ENCODE data around the gene PLET1.

PLET1 gene

GRCh38 chr11:112237451-112237850, 23.2 kb downstream of the PLET1 start:
- no peak for DNase-seq

GRCh38 chr11:112235750-112236390, 24.8 kb downstream of the PLET1 start:
- no peak for DNase-seq

GRCh38 chr11:112231952-112232351, 28.7 kb downstream of the PLET1 start:
- no peak for DNase-seq

GRCh38 chr11:112229746-112230433, 30.8 kb downstream of the PLET1 start:
- DNase-seq = peak; percentile 86

GRCh38 chr11:112229159-112229558, 31.5 kb downstream of the PLET1 start:
- DNase-seq = no peak

GRCh38 chr11:112228706-112229105, 32.0 kb downstream of the PLET1 start:
- DNase-seq = no peak

GRCh38 chr11:112227471-112227870, 33.2 kb downstream of the PLET1 start:
- no peak for DNase-seq

GRCh38 chr11:112226831-112227401, 33.7 kb downstream of the PLET1 start:
- peak; percentile 26 for DNase-seq

- peak; percentile 87 for DNase-seq
These were observed 34.4 kb downstream of the PLET1 start, which contains the start of gene PTS for GRCh38 chr11:112226062-112226830. TSS of gene PTS (plus strand) at chr11:112226428. CDS start at chr11:112226444, 16 bp downstream.

- DNase-seq = no peak
These were observed 35.0 kb downstream of the PLET1 start for GRCh38 chr11:112225753-112226061.

GRCh38 chr11:112223754-112224532, 36.7 kb downstream of the PLET1 start:
- DNase-seq = no peak

- no peak for DNase-seq
These were observed 37.5 kb downstream of the PLET1 start for GRCh38 chr11:112223121-112223520.

- no peak for DNase-seq
These were observed 38.4 kb downstream of the PLET1 start for GRCh38 chr11:112222303-112222702.

GRCh38 chr11:112221274-112221835, 39.3 kb downstream of the PLET1 start:
- no peak for DNase-seq

GRCh38 chr11:112219476-112220232, 41.0 kb downstream of the PLET1 start:
- peak; percentile 69 for DNase-seq

- peak; percentile 48 for DNase-seq
These were observed 44.0 kb downstream of the PLET1 start for GRCh38 chr11:112216561-112217105.

GRCh38 chr11:112215621-112216020, 45.0 kb downstream of the PLET1 start:
- no peak for DNase-seq

GRCh38 chr11:112213753-112214152, 46.9 kb downstream of the PLET1 start:
- no peak for DNase-seq

GRCh38 chr11:112212710-112213109, 48.0 kb downstream of the PLET1 start:
- no peak for DNase-seq

GRCh38 chr11:112212290-112212689, 48.4 kb downstream of the PLET1 start:
- no peak for DNase-seq

GRCh38 chr11:112211536-112211935, 49.1 kb downstream of the PLET1 start:
- DNase-seq = no peak
